GM21528 (cell line): ENCODE measurements around the gene ZNF23.

Experiments used
- ATAC-seq: cut with Tn5 transposase; IDR thresholded peaks from one replicate; pipeline ENCODE4 v1.9.1; 2021; ENCODE audit warnings: mild to moderate bottlenecking, moderate library complexity; ENCODE audit not compliant: unreplicated experiment, low FRiP score

ZNF23 gene

GRCh38 chr16:71428883-71429282, 33.2 kb downstream of the ZNF23 start:
- ATAC-seq, result no peak

- ATAC-seq, result no peak
Measured at GRCh38 chr16:71428385-71428784, 33.7 kb downstream of the ZNF23 start.

- no peak for ATAC-seq
Measured at GRCh38 chr16:71426880-71427615, 35.0 kb downstream of the ZNF23 start.

- peak; percentile 58 for ATAC-seq
Measured at GRCh38 chr16:71426069-71426879, 35.8 kb downstream of the ZNF23 start.

- no peak for ATAC-seq
Measured at GRCh38 chr16:71425746-71426068, 36.3 kb downstream of the ZNF23 start.

GRCh38 chr16:71424626-71425025, 37.4 kb downstream of the ZNF23 start:
- ATAC-seq, result no peak

GRCh38 chr16:71423865-71424264, 38.2 kb downstream of the ZNF23 start:
- no peak for ATAC-seq

- no peak for ATAC-seq
Measured at GRCh38 chr16:71423016-71423415, 39.0 kb downstream of the ZNF23 start.

GRCh38 chr16:71421911-71422310, 40.1 kb downstream of the ZNF23 start:
- no peak for ATAC-seq

- no peak for ATAC-seq
Measured at GRCh38 chr16:71414038-71414437, 48.0 kb downstream of the ZNF23 start.

GRCh38 chr16:71413341-71413740, 48.7 kb downstream of the ZNF23 start:
- ATAC-seq, result no peak

- peak; percentile 72 for ATAC-seq
Measured at GRCh38 chr16:71412270-71413160, 49.5 kb downstream of the ZNF23 start.

GRCh38 chr16:71410146-71410545, 51.9 kb downstream of the ZNF23 start:
- no peak for ATAC-seq

GRCh38 chr16:71409011-71409775, 52.9 kb downstream of the ZNF23 start:
- ATAC-seq, result no peak

GRCh38 chr16:71408536-71408935, 53.5 kb downstream of the ZNF23 start:
- no peak for ATAC-seq

GRCh38 chr16:71407731-71408130, 54.3 kb downstream of the ZNF23 start:
- ATAC-seq, result no peak

GRCh38 chr16:71406724-71407123, 55.3 kb downstream of the ZNF23 start:
- ATAC-seq, result no peak

GRCh38 chr16:71406316-71406715, 55.7 kb downstream of the ZNF23 start:
- ATAC-seq, result no peak

- ATAC-seq, result no peak
Measured at GRCh38 chr16:71404364-71404763, 57.7 kb downstream of the ZNF23 start.

- ATAC-seq, result no peak
Measured at GRCh38 chr16:71402674-71403073, 59.4 kb downstream of the ZNF23 start.
